Naive thymus-derived CD8-positive, alpha-beta T cell (primary cell): ENCODE data around the gene CHST11. TPM values are rescaled to one million over a fixed set of nuclear protein-coding genes. Genes with fewer than 3 reads are reported as not detected.
A peak's percentile ranks its signal among the peaks of the same experiment; 100 is the strongest.

ENCODE experiments used
- ATAC-seq, 2 donors: fragments of 150-1000 bp; cut with Tn5 transposase in 1 of 2; sonication (Bioruptor Pico), chemical (Tn5 transposase) in 1 of 2; 1 replicate in 1 of 2; 2 replicates in 1 of 2; pipeline ENCODE4 v1.10.0; 2021; ENCODE audit warnings: mild to moderate bottlenecking in 2 of 2, moderate library complexity in 2 of 2
- POLR2A ChIA-PET: fragments of 350-600 bp; sonication (Branson Sonifier 250); formaldehyde crosslinking; loops from one replicate; lab custom pipeline; 2021; ENCODE audit warnings: antibody characterized with exemption; lab: Charles Lee
- DNase-seq, 10 donors: peaks; one replicate each; pipeline versions ENCODE4 v3.0.0 to v3.0.0-alpha.2; 2020 to 2022
- H3K27ac Mint-ChIP-seq, 10 donors: one replicate each; pipeline ENCODE4 v1.8.0; 2020 to 2022; ENCODE audit warnings: mild to moderate bottlenecking in 10 of 10, mixed read lengths in 10 of 10, moderate library complexity in 4 of 10, inconsistent platforms in 1 of 10
- H3K27me3 Mint-ChIP-seq, 5 donors: one replicate each; pipeline ENCODE4 v1.8.0; 2021 to 2022; ENCODE audit warnings: mixed read lengths in 5 of 5
- H3K36me3 Mint-ChIP-seq, 3 donors: one replicate each; pipeline ENCODE4 v1.8.0; 2020 to 2022; ENCODE audit warnings: mixed read lengths in 3 of 3, mild to moderate bottlenecking in 2 of 3, inconsistent platforms in 1 of 3
- H3K4me1 Mint-ChIP-seq, 4 donors: one replicate each; pipeline ENCODE4 v1.8.0; 2021 to 2022; ENCODE audit warnings: mixed read lengths in 4 of 4
- H3K4me3 Mint-ChIP-seq, 10 donors: one replicate each; pipeline ENCODE4 v1.8.0; 2020 to 2022; ENCODE audit warnings: mild to moderate bottlenecking in 10 of 10, mixed read lengths in 10 of 10, moderate library complexity in 6 of 10, inconsistent platforms in 1 of 10
- H3K9me3 Mint-ChIP-seq, 9 donors: one replicate each; pipeline ENCODE4 v1.8.0; 2020 to 2022; ENCODE audit warnings: mixed read lengths in 9 of 9, mild to moderate bottlenecking in 3 of 9, inconsistent platforms in 1 of 9, moderate library complexity in 1 of 9
- polyA plus RNA-seq, 3 donors: library from polyadenylated mRNA; unstranded; fragments of 300-500 nt; fragmentation: Illumina TruSeq; gene quantifications; one replicate each; pipeline ENCODE4 v1.2.3, GENCODE V29; 2021
- total RNA-seq, 8 experiments: library from RNA in 2 of 8; stranded (reverse) in 2 of 8; gene quantifications; one replicate each; pipeline ENCODE4 v1.2.3 and lab custom pipeline; 2021 to 2026

The CHST11 gene
- total and polyA plus RNA-seq, 5 experiments from 2014 or later = 23.1 to 35.6 (median 26.8) TPM

GRCh38 chr12:104677441-104678089, 220.8 kb downstream of the CHST11 start:
- H3K4me3 Mint-ChIP-seq = no peak overlapping the region
- ATAC-seq (no peak), DNase-seq (no peak)
- peak overlapping the region in 1 of 10 donors; percentile 13 for H3K27ac Mint-ChIP-seq
- H3K9me3 Mint-ChIP-seq = no peaks in the 10 kb centered on the region
- H3K4me1 Mint-ChIP-seq = peaks cover 23 to 65% (median 26%) of the 10 kb centered on the region in 4 donors
- POLR2A ChIA-PET = no interaction called here
- H3K36me3 Mint-ChIP-seq = no peaks in the 10 kb centered on the region
- no peaks in the 10 kb centered on the region for H3K27me3 Mint-ChIP-seq

DNA sequence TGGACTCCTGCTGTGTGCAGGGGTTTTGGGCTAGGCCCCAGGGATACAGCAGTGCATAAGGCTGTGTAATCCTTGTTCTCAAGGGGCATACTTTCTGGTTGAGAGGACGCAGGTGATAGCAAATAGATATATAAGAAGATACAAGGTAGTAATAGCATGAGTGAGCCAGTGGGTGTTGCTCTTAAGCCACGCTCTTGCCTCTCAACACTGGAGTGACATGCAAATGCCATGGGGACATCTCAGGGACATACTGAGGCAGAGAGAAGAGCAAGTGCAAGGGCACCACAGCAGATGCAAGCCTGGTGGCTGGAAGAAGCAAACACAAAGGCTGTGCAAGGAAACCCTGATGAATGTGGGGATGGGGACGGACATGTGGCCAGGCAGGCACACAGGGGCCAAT, 223.3 kb downstream of the CHST11 start:
- peak overlapping the region in 2 of 10 donors; percentile 48 to 49 for H3K4me3 Mint-ChIP-seq

GRCh38 chr12:104680491-104680890, 223.7 kb downstream of the CHST11 start:
- H3K4me1 Mint-ChIP-seq = peaks cover 27 to 83% (median 46%) of the 10 kb centered on the region in 4 donors
- no peaks in the 10 kb centered on the region for H3K9me3 Mint-ChIP-seq
- H3K27me3 Mint-ChIP-seq = peaks cover 0 to 2% (median 0%) of the 10 kb centered on the region in 5 donors
- no peak overlapping the region for H3K4me3 Mint-ChIP-seq
- ATAC-seq = no peak
- no peak for DNase-seq
- peak overlapping the region in 1 of 10 donors; percentile 69 for H3K27ac Mint-ChIP-seq
- H3K36me3 Mint-ChIP-seq = no peaks in the 10 kb centered on the region
- POLR2A ChIA-PET = no interaction called here

More for the DNA sequence above, 223.3 kb downstream of the CHST11 start:
- ATAC-seq (peak; percentile 36 to 45), DNase-seq (peak in 5 of 10 donors; percentile 13 to 52 (median 31))
- Mint-ChIP-seq H3K27me3 (peaks cover 0 to 2% (median 0%) of the 10 kb centered on the region in 5 donors), H3K27ac (peak overlapping the region in 5 of 10 donors; percentile 25 to 87 (median 64)), H3K4me1 (peaks cover 27 to 80% (median 43%) of the 10 kb centered on the region in 4 donors), H3K9me3 (no peaks in the 10 kb centered on the region), H3K36me3 (no peaks in the 10 kb centered on the region)
- POLR2A ChIA-PET = no interaction called here

DNA sequence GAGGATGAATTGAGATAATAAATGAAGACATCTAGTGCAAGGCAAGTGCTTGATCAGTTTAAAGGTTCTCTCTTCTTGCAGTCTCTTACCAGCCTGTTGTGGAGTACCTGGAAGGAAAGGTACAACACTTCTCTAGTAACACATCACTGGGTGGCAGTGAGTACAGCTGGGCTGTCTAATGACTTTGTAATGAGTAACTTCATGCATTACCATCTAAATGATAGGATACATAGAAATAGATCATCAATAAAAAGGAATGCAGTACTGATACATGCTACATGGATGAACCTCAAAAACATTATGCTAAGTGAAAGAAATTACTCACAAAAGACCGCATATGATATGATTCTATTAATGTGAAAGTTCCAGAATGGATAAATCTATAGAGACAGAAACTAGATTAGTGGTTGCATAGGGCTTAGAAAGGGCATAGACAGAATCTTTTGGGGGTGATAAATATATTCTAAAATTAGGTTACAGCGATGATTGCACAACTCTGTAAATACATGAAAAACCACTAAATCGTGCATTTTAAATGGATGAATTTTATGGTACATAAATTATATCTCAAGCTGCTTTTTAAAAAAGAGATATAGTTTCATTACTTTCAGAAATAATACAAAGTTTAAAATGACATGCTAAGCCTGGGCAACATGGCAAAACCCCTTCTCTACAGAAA, 224.4 kb downstream of the CHST11 start:
- Mint-ChIP-seq H3K36me3 (peaks cover 0 to under 1% (median 0%) of the 10 kb centered on the region in 3 donors), H3K4me3 (peak overlapping the region in 3 of 10 donors; percentile 0 to 33 (median 15)), H3K27ac (peak overlapping the region in 2 of 10 donors; percentile 34 to 69), H3K9me3 (no peaks in the 10 kb centered on the region), H3K27me3 (peaks cover 0 to 2% (median 0%) of the 10 kb centered on the region in 5 donors), H3K4me1 (peaks cover 27 to 89% (median 50%) of the 10 kb centered on the region in 4 donors)
- DNase-seq (no peak), ATAC-seq (no peak)
- POLR2A ChIA-PET = no interaction called here

- peak; percentile 23 to 79 (median 67) for DNase-seq
- POLR2A ChIA-PET = interaction anchor here (1.3 kb wide), 1 partner anchor 224 kb away, joined by 5 read pairs; no protein-coding TSS in a partner anchor
- Mint-ChIP-seq H3K4me1 (peaks cover 32 to 92% (median 61%) of the 10 kb centered on the region in 4 donors), H3K4me3 (peak overlapping the region; percentile 63 to 86 (median 74)), H3K36me3 (peaks cover 0 to 3% (median 0%) of the 10 kb centered on the region in 3 donors), H3K27ac (peak overlapping the region in 9 of 10 donors; percentile 8 to 84 (median 51)), H3K27me3 (peaks cover 0 to 2% (median 0%) of the 10 kb centered on the region in 5 donors), H3K9me3 (no peaks in the 10 kb centered on the region)
- peak; percentile 90 to 93 for ATAC-seq
Observed at GRCh38 chr12:104682790-104683279, 226.1 kb downstream of the CHST11 start.

GRCh38 chr12:104683831-104684503, 227.2 kb downstream of the CHST11 start:
- Mint-ChIP-seq H3K36me3 (peaks cover 0 to 3% (median 0%) of the 10 kb centered on the region in 3 donors), H3K27ac (peak overlapping the region in 2 of 10 donors; percentile 14 to 50), H3K9me3 (no peaks in the 10 kb centered on the region), H3K4me1 (peaks cover 40 to 92% (median 70%) of the 10 kb centered on the region in 4 donors), H3K4me3 (peak overlapping the region in 3 of 10 donors; percentile 0 to 68 (median 7)), H3K27me3 (peaks cover 0 to 2% (median 0%) of the 10 kb centered on the region in 5 donors)
- DNase-seq = no peak
- POLR2A ChIA-PET = interaction anchor here (1.3 to 1.5 kb wide), 2 partner anchors 12 to 225 kb away, joined by 3 to 5 read pairs; no protein-coding TSS in a partner anchor
- no peak for ATAC-seq

DNA sequence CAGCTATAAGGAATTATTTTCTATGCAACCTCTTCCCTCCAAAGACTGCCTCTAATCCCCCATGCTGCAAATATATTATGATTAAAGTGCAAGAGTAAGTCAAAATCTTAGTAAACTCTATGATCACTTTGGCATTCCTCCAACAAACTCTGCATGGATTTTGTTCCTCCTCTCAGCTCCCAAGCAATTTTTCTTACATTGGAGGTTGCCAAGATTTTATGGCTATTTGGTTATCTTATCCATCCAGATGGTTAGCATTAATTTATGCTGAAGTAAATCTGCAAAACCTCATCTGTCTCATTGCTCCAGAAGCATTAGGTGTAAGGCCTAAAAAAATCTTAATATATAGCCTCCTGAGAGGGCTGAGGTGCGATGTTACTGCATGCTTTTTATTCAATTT, 228.1 kb downstream of the CHST11 start:
- no peak for DNase-seq
- Mint-ChIP-seq H3K27me3 (peaks cover 0 to 2% (median 0%) of the 10 kb centered on the region in 5 donors), H3K4me1 (peaks cover 41 to 93% (median 71%) of the 10 kb centered on the region in 4 donors), H3K27ac (peak overlapping the region in 1 of 10 donors; percentile 14), H3K36me3 (peaks cover 0 to 3% (median 0%) of the 10 kb centered on the region in 3 donors), H3K4me3 (no peak overlapping the region), H3K9me3 (no peaks in the 10 kb centered on the region)
- no peak for ATAC-seq
- POLR2A ChIA-PET = interaction anchor here (1.5 kb wide), 1 partner anchor 11 kb away, joined by 3 read pairs; no protein-coding TSS in a partner anchor

- peaks cover 0 to 3% (median 0%) of the 10 kb centered on the region in 3 donors for H3K36me3 Mint-ChIP-seq
- no peaks in the 10 kb centered on the region for H3K9me3 Mint-ChIP-seq
- H3K4me1 Mint-ChIP-seq = peaks cover 38 to 93% (median 67%) of the 10 kb centered on the region in 4 donors
- POLR2A ChIA-PET = interaction anchor here (1.5 kb wide), 1 partner anchor 10 kb away, joined by 3 read pairs; no protein-coding TSS in a partner anchor
- DNase-seq (no peak), ATAC-seq (no peak)
- H3K4me3 Mint-ChIP-seq = peak overlapping the region in 1 of 10 donors; percentile 7
- H3K27ac Mint-ChIP-seq = peak overlapping the region in 1 of 10 donors; percentile 31
- peaks cover 0 to 2% (median 0%) of the 10 kb centered on the region in 5 donors for H3K27me3 Mint-ChIP-seq
Observed at GRCh38 chr12:104685366-104685765, 228.6 kb downstream of the CHST11 start.

GRCh38 chr12:104686196-104686595, 229.4 kb downstream of the CHST11 start:
- ATAC-seq = no peak
- peaks cover 0 to 3% (median 0%) of the 10 kb centered on the region in 3 donors for H3K36me3 Mint-ChIP-seq
- POLR2A ChIA-PET = interaction anchor here (0.6 kb wide), 2 partner anchors 77 to 304 kb away, joined by 4 to 5 read pairs; no protein-coding TSS in a partner anchor
- no peak for DNase-seq
- peaks cover 34 to 92% (median 62%) of the 10 kb centered on the region in 4 donors for H3K4me1 Mint-ChIP-seq
- no peaks in the 10 kb centered on the region for H3K9me3 Mint-ChIP-seq
- peak overlapping the region in 1 of 10 donors; percentile 24 for H3K4me3 Mint-ChIP-seq
- peaks cover 0 to 2% (median 0%) of the 10 kb centered on the region in 5 donors for H3K27me3 Mint-ChIP-seq
- H3K27ac Mint-ChIP-seq = peak overlapping the region in 2 of 10 donors; percentile 21 to 24

DNA sequence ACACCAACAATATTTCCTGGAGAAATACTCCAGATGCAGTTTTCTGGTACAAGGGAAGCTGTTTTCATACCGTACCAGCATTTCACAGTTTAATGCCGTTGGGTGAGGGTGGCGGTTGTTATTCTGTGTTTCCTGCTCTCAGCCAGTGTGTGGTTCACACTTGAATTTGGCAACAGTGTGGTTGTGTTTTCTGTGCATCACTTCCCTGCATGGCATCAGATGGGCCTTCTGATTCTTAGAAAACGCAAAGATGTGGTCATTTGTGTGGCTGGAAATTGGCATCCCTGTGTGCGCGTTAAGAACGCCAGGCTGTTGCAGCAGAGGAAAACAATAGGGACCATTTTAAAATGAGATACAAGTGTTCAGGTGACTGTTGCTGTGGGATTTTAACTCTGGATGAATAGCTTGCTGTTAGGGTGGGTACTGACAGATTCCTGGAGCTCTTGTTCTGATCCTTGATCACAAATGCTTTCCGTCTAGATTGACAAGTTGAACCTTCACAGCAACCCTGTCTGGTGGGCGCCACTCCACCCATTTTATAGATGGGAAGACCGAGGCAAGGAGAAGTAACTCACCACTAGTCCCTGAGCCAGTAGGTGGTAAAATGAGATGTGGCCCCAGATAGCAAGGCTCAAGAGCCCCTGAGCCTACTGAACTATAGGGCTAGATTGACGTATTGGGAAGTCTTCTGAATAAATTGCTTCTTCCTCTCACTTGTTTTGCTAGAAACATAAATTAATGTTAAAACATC, 231.2 kb downstream of the CHST11 start:
- DNase-seq (peak in 4 of 10 donors; percentile 21 to 52 (median 44)), ATAC-seq (peak in 1 of 2 donors; percentile 53)
- peaks cover 0 to under 1% (median 0%) of the 10 kb centered on the region in 5 donors for H3K27me3 Mint-ChIP-seq
- peak overlapping the region in 9 of 10 donors; percentile 4 to 87 (median 75) for H3K27ac Mint-ChIP-seq
- POLR2A ChIA-PET = interaction anchor here (0.5 to 0.9 kb wide), 2 partner anchors 17 to 400 kb away, joined by 3 to 5 read pairs; no protein-coding TSS in a partner anchor
- H3K36me3 Mint-ChIP-seq = peaks cover 0 to 5% (median 0%) of the 10 kb centered on the region in 3 donors
- H3K9me3 Mint-ChIP-seq = no peaks in the 10 kb centered on the region
- peak overlapping the region in 7 of 10 donors; percentile 6 to 72 (median 51) for H3K4me3 Mint-ChIP-seq
- H3K4me1 Mint-ChIP-seq = peaks cover 26 to 89% (median 52%) of the 10 kb centered on the region in 4 donors

GRCh38 chr12:104689635-104690034, 232.9 kb downstream of the CHST11 start:
- POLR2A ChIA-PET = no interaction called here
- Mint-ChIP-seq H3K36me3 (peaks cover 0 to 7% (median 0%) of the 10 kb centered on the region in 3 donors), H3K9me3 (no peaks in the 10 kb centered on the region), H3K27ac (peak overlapping the region in 1 of 10 donors; percentile 55), H3K27me3 (no peaks in the 10 kb centered on the region), H3K4me3 (peak overlapping the region in 1 of 10 donors; percentile 12), H3K4me1 (peaks cover 32 to 92% (median 52%) of the 10 kb centered on the region in 4 donors)
- DNase-seq (no peak), ATAC-seq (no peak)
